ENCODE data around the gene SERPINI1. TPM values are rescaled to one million over a fixed set of nuclear protein-coding genes. Genes with fewer than 3 reads are reported as not detected.

SERPINI1 gene
- total RNA-seq, 4 donors from 2014 or later: 0.79 to 1.5 TPM; not detected in 2

DNA sequence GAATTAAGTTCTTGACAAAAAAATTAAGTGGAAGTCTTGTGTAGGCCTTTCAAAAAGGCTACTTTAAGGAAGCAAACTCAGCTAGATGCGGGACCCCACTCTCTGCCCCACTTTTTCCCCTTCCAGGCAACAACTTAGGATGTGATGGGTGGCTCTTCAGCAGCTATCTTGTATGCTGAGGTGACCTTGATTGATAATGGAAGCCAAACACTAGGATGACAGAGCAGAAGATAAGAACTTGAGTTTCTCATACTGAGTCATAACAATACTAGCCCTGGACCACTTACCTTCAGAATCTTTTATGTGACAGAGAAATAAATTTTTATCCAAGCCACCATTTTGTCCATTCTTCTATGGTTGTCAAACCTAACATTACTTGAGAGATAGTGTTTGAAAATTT, 16.9 kb upstream of the SERPINI1 start:
- TF ChIP-seq CTCF (IDR thresholded peaks at IDR 0.05) (no peak), POLR2A (IDR thresholded peaks at IDR 0.05) (no peak), EP300 (IDR thresholded peaks at IDR 0.05; ENCODE audit: low read depth) (no peak), POLR2AphosphoS5 (IDR thresholded peaks at IDR 0.05) (no peak)
- peaks cover 0 to 27% (median 11%) of the 10 kb centered on the region in 4 donors for H3K36me3 ChIP-seq
- in situ Hi-C loops (cut with MboI; ENCODE audit: low pct_ligation_motif_present in 1 of 4, low pct_unique_long_range_greater_than_20kb in 1 of 4, low sequenced_read_pairs in 3 of 4): no loop called here
- H3K4me3 ChIP-seq: no peak overlapping the region
- no peaks in the 10 kb centered on the region for H3K9me3 ChIP-seq
- no peak overlapping the region for H3K27ac ChIP-seq
- intact Hi-C loops (cut with DNase I; ENCODE audit: low total_unique reads): no loop called here
- no peaks in the 10 kb centered on the region for H3K27me3 ChIP-seq
- H3K4me1 ChIP-seq: peaks cover 0 to 14% (median 3%) of the 10 kb centered on the region in 4 donors
- DNase-seq: no peak
- WGBS, 2 donors (ENCODE audit: low coverage in 1 of 2): 100% methylated on average over 1 of the region's 1 CpG

DNA sequence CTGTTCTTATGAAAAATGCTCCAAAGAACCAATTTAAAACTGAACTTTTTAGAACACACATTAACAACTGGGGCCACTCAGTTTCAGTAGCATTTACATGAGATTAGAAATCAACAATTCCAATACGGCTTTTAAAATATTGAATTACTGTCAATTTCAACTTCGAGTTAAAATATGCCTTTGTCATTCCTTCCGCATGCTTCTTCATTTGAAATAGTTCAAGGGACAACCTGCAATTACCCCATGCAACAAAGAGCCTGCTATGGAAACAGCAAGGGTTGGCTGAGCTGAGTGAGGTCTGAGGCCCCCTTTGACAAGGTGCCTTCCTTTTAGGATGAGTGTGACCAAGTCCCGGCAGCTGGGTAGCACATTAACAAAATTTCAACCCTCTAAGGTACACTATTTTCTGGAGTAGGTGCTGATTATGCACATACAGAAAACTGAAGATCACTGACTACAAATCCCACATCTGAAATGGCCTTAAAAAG, 12.5 kb upstream of the SERPINI1 start:
- no peak overlapping the region for H3K27ac ChIP-seq
- TF ChIP-seq EP300 (IDR thresholded peaks at IDR 0.05; ENCODE audit: low read depth) (no peak), POLR2A (IDR thresholded peaks at IDR 0.05) (no peak), CTCF (IDR thresholded peaks at IDR 0.05) (no peak), POLR2AphosphoS5 (IDR thresholded peaks at IDR 0.05) (no peak)
- intact Hi-C loops (cut with DNase I; ENCODE audit: low total_unique reads) (no loop called here), in situ Hi-C loops (cut with MboI; ENCODE audit: low pct_ligation_motif_present in 1 of 4, low pct_unique_long_range_greater_than_20kb in 1 of 4, low sequenced_read_pairs in 3 of 4) (no loop called here)
- no peaks in the 10 kb centered on the region for H3K27me3 ChIP-seq
- WGBS, 2 donors (ENCODE audit: low coverage in 1 of 2): 87 to 100% methylated on average over 2 to 4 of the region's 4 CpGs
- DNase-seq: no peak
- H3K9me3 ChIP-seq: no peaks in the 10 kb centered on the region
- H3K36me3 ChIP-seq: peaks cover 0 to 22% (median 11%) of the 10 kb centered on the region in 4 donors
- peaks cover 0 to 5% (median 0%) of the 10 kb centered on the region in 4 donors for H3K4me1 ChIP-seq
- no peak overlapping the region for H3K4me3 ChIP-seq

DNA sequence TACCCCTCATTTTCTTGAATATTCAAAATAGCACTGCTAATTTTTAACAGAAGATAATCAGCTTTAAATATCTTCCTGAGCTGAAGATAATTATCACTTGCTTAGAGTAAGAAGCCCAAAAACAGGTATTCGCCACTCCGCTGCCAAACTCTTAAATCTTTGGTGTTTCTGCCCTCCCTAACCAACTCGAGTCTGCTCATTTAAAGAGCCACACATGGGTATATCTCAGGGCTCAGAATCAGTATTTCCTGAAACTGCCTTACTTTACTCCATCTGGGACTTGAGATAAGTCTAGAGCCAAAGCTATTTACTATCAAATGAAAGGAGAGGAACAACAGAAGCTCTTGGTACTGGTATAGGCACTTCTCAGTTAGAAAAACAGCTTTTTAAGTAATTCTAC, 11.6 kb upstream of the SERPINI1 start:
- intact Hi-C loops (cut with DNase I; ENCODE audit: low total_unique reads): no loop called here
- no peaks in the 10 kb centered on the region for H3K27me3 ChIP-seq
- H3K36me3 ChIP-seq: peaks cover 0 to 14% (median 7%) of the 10 kb centered on the region in 4 donors
- H3K9me3 ChIP-seq: no peaks in the 10 kb centered on the region
- peaks cover 0 to 9% (median 3%) of the 10 kb centered on the region in 4 donors for H3K4me1 ChIP-seq
- TF ChIP-seq EP300 (IDR thresholded peaks at IDR 0.05; ENCODE audit: low read depth) (no peak), POLR2A (IDR thresholded peaks at IDR 0.05) (no peak), CTCF (IDR thresholded peaks at IDR 0.05) (no peak), POLR2AphosphoS5 (IDR thresholded peaks at IDR 0.05) (no peak)
- in situ Hi-C loops (cut with MboI; ENCODE audit: low pct_ligation_motif_present in 1 of 4, low pct_unique_long_range_greater_than_20kb in 1 of 4, low sequenced_read_pairs in 3 of 4): no loop called here
- no peak overlapping the region for H3K27ac ChIP-seq
- no peak overlapping the region for H3K4me3 ChIP-seq
- DNase-seq: no peak
- WGBS, 2 donors (ENCODE audit: low coverage in 1 of 2): 79 to 80% methylated on average over 3 of the region's 3 CpGs

- whole genome bisulfite sequencing, 2 donors (ENCODE audit: low coverage in 1 of 2): 62 to 68% methylated on average over 3 of the region's 3 CpGs
- H3K4me3 ChIP-seq: no peak overlapping the region
- no peaks in the 10 kb centered on the region for H3K27me3 ChIP-seq
- in situ Hi-C loops (cut with MboI; ENCODE audit: low pct_ligation_motif_present in 1 of 4, low pct_unique_long_range_greater_than_20kb in 1 of 4, low sequenced_read_pairs in 3 of 4): no loop called here
- no peak for DNase-seq
- no peaks in the 10 kb centered on the region for H3K36me3 ChIP-seq
- no peaks in the 10 kb centered on the region for H3K9me3 ChIP-seq
- intact Hi-C loops (cut with DNase I; ENCODE audit: low total_unique reads): no loop called here
- TF ChIP-seq EP300 (IDR thresholded peaks at IDR 0.05; ENCODE audit: low read depth): no peak
- no peak for TF ChIP-seq POLR2A (IDR thresholded peaks at IDR 0.05)
- TF ChIP-seq POLR2AphosphoS5 (IDR thresholded peaks at IDR 0.05): no peak
- TF ChIP-seq CTCF (IDR thresholded peaks at IDR 0.05): no peak
- peaks cover 3 to 20% (median 14%) of the 10 kb centered on the region in 4 donors for H3K4me1 ChIP-seq
- H3K27ac ChIP-seq: no peak overlapping the region
Observed at GRCh38 chr3:167728176-167728575, 7.3 kb upstream of the SERPINI1 start.
